ENCODE measurements around the gene TTC12. TPM values are rescaled to one million over a fixed set of nuclear protein-coding genes. Genes with fewer than 3 reads are reported as not detected.

Gene TTC12
- total and polyA plus RNA-seq, 4 donors = 6.4 to 43.2 (median 19.0) TPM

GRCh38 chr11:113382121-113382520 is 67.7 kb downstream of the TTC12 start:
- H3K27ac ChIP-seq (ENCODE audit: low read depth in 1 of 2, low read length in 1 of 2) = no peak overlapping the region
- peaks cover 0 to 3% (median 0%) of the 10 kb centered on the region in 3 donors for H3K27me3 ChIP-seq (ENCODE audit: control insufficient read depth in 3 of 3, insufficient read depth in 3 of 3, low read length in 2 of 3)
- H3K9ac ChIP-seq (ENCODE audit: insufficient read depth in 1 of 2, low read length in 2 of 2) = no peak overlapping the region
- ATAC-seq (ENCODE audit: insufficient read depth, low FRiP score) (no peak), DNase-seq (no peak)
- H3K4me1 ChIP-seq (ENCODE audit: control insufficient read depth in 5 of 5, insufficient read depth in 5 of 5, low read length in 5 of 5) = no peaks in the 10 kb centered on the region
- no peak overlapping the region for H3K4me3 ChIP-seq
- no peaks in the 10 kb centered on the region for H3K36me3 ChIP-seq (ENCODE audit: control insufficient read depth in 4 of 4, insufficient read depth in 4 of 4, low read length in 4 of 4)
- H3K9me3 ChIP-seq (ENCODE audit: control insufficient read depth in 4 of 4, insufficient read depth in 3 of 4, low read length in 3 of 4) = no peaks in the 10 kb centered on the region
- no peak for TF ChIP-seq CTCF (IDR thresholded peaks at IDR 0.05; ENCODE audit: control extremely low read depth, extremely low read depth)

- no peak overlapping the region for H3K4me3 ChIP-seq
- H3K27me3 ChIP-seq (ENCODE audit: control insufficient read depth in 3 of 3, insufficient read depth in 3 of 3, low read length in 2 of 3) = peaks cover 0 to 3% (median 2%) of the 10 kb centered on the region in 3 donors
- H3K27ac ChIP-seq (ENCODE audit: low read depth in 1 of 2, low read length in 1 of 2) = no peak overlapping the region
- H3K9me3 ChIP-seq (ENCODE audit: control insufficient read depth in 4 of 4, insufficient read depth in 3 of 4, low read length in 3 of 4) = peaks cover 0 to 4% (median 0%) of the 10 kb centered on the region in 4 donors
- DNase-seq (peak; percentile 20 to 44 (median 34)), ATAC-seq (ENCODE audit: insufficient read depth, low FRiP score) (no peak)
- peaks cover 0 to 6% (median 0%) of the 10 kb centered on the region in 5 donors for H3K4me1 ChIP-seq (ENCODE audit: control insufficient read depth in 5 of 5, insufficient read depth in 5 of 5, low read length in 5 of 5)
- H3K9ac ChIP-seq (ENCODE audit: insufficient read depth in 1 of 2, low read length in 2 of 2) = no peak overlapping the region
- no peaks in the 10 kb centered on the region for H3K36me3 ChIP-seq (ENCODE audit: control insufficient read depth in 4 of 4, insufficient read depth in 4 of 4, low read length in 4 of 4)
- WGBS, 2 donors = 57 to 65% methylated on average over 3 of the region's 3 CpGs
- no peak for TF ChIP-seq CTCF (IDR thresholded peaks at IDR 0.05; ENCODE audit: control extremely low read depth, extremely low read depth)
Measured at GRCh38 chr11:113384551-113384950, 70.2 kb downstream of the TTC12 start.

- Histone ChIP-seq H3K4me3 (no peak overlapping the region), H3K27me3 (ENCODE audit: control insufficient read depth in 3 of 3, insufficient read depth in 3 of 3, low read length in 2 of 3) (peaks cover 0 to 3% (median 2%) of the 10 kb centered on the region in 3 donors), H3K4me1 (ENCODE audit: control insufficient read depth in 5 of 5, insufficient read depth in 5 of 5, low read length in 5 of 5) (peaks cover 0 to 6% (median 0%) of the 10 kb centered on the region in 5 donors), H3K9me3 (ENCODE audit: control insufficient read depth in 4 of 4, insufficient read depth in 3 of 4, low read length in 3 of 4) (peaks cover 0 to 4% (median 0%) of the 10 kb centered on the region in 4 donors), H3K36me3 (ENCODE audit: control insufficient read depth in 4 of 4, insufficient read depth in 4 of 4, low read length in 4 of 4) (no peaks in the 10 kb centered on the region), H3K27ac (ENCODE audit: low read depth in 1 of 2, low read length in 1 of 2) (no peak overlapping the region), H3K9ac (ENCODE audit: insufficient read depth in 1 of 2, low read length in 2 of 2) (no peak overlapping the region)
- ATAC-seq (ENCODE audit: insufficient read depth, low FRiP score) (peak; percentile 78), DNase-seq (no peak)
- WGBS, 2 donors = 71 to 84% methylated on average over 3 of the region's 3 CpGs
- TF ChIP-seq CTCF (IDR thresholded peaks at IDR 0.05; ENCODE audit: control extremely low read depth, extremely low read depth) = no peak
Measured at GRCh38 chr11:113385749-113386148, 71.4 kb downstream of the TTC12 start.

- Histone ChIP-seq H3K27ac (ENCODE audit: low read depth in 1 of 2, low read length in 1 of 2) (no peak overlapping the region), H3K9ac (ENCODE audit: insufficient read depth in 1 of 2, low read length in 2 of 2) (no peak overlapping the region), H3K27me3 (ENCODE audit: control insufficient read depth in 3 of 3, insufficient read depth in 3 of 3, low read length in 2 of 3) (peaks cover 0 to 3% (median 2%) of the 10 kb centered on the region in 3 donors), H3K4me3 (no peak overlapping the region), H3K9me3 (ENCODE audit: control insufficient read depth in 4 of 4, insufficient read depth in 3 of 4, low read length in 3 of 4) (peaks cover 0 to 4% (median 0%) of the 10 kb centered on the region in 4 donors), H3K36me3 (ENCODE audit: control insufficient read depth in 4 of 4, insufficient read depth in 4 of 4, low read length in 4 of 4) (no peaks in the 10 kb centered on the region), H3K4me1 (ENCODE audit: control insufficient read depth in 5 of 5, insufficient read depth in 5 of 5, low read length in 5 of 5) (peaks cover 0 to 6% (median 0%) of the 10 kb centered on the region in 5 donors)
- 78 to 84% methylated on average over 6 of the region's 6 CpGs for WGBS, 2 donors
- DNase-seq = no peak
- no peak for ATAC-seq (ENCODE audit: insufficient read depth, low FRiP score)
- no peak for TF ChIP-seq CTCF (IDR thresholded peaks at IDR 0.05; ENCODE audit: control extremely low read depth, extremely low read depth)
Measured at GRCh38 chr11:113386866-113387265, 72.5 kb downstream of the TTC12 start.
